HT-29 (cell line): ENCODE results near the gene ALDH3B2. TPM values are rescaled to one million over a fixed set of nuclear protein-coding genes. Genes with fewer than 3 reads are reported as not detected.
A peak's percentile ranks its signal among the peaks of the same experiment; 100 is the strongest.
"Not testable (repeated sequence)": the region's sequence is repeated elsewhere in the genome, so short reads cannot be mapped to it uniquely, and the experiment has no call there.

Source experiments
- DNase-seq: peaks from one replicate; pipeline ENCODE4 v3.0.0-alpha.2; 2015; ENCODE audit warnings: low spot score
- total RNA-seq: library from RNA; depleted of rRNA; stranded (reverse); fragments of >200 nt; shearing (Covaris generic); gene quantifications from 2 replicates; pipeline ENCODE4 v1.2.3, GENCODE V29; 2014

Gene ALDH3B2
- total RNA-seq, 1 experiment from 2014 or later = not detected

DNA sequence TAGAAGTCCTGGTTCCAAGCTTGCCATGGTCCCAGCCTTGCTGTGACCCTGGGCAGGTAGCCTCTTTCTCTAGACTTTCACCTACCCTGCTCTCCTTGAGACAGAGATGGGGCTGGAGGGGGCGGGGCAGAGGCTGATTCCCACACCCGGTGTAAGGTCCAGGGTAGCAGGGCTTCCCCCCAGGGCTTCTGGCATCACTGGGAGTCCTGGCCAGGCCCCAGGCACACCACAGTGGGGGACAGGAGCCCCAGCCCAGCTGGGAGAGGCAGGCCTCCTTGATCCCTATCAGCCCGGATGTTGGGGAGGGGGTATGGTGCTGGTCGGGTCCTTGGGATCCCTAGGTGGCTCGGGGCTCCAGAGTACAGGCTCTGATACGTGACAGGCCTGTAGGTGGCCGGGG lies 43.0 kb downstream of the ALDH3B2 start:
- DNase-seq = no peak

DNA sequence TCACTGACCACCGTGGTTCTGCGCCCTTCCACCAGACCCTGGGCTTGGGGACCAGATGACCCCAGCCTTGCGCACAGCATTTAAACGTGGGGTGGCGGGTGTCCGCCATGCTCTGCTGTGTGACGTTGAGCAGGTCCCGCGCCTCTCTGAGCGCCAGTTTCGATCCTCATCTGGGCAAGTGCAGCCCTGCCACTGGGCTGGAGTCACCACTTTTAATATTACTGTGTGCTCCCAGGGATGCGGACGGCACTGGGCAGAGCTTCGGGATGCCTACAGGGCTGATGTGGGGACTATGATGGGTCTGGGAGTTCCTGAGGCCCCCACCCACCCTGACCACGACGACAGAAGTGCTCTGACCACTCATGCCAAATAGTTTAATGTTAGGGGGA lies 43.5 kb downstream of the ALDH3B2 start:
- DNase-seq = no peak

DNA sequence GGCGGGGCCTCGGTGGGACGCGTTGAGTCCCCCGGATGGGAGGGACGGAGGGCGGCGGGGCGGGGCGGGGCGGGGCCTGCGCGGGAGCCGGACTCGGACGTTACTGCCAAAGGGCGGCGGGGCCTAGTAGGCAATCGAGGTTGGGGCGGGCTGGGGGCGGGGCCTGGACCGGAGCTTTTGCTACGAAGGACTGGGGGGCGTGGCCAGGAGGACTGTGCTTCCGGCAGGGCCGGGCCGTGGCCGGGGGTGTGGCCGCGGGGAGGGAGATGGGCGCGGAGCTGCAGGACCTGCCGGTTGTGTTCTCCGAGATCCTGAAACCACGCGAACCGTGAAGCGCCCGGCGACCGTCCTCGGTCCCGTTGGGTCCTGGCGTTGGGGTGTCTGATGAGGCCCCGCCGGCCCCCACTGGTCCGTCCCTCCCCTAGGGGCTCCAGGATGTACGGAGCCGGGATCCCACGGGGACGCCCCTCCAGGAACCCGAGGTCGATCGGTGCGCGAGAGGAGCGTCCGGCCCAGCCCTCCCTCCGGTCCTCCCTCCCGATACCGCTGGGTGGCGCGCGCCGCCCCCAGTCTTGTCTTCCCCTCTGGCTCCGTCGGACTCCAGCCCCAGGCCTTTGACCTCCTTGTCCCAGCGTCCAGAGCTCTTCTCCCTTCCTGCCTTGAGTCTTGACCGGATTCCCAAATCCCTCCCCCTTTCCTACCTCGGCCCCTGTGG lies 44.0 kb downstream of the ALDH3B2 start:
- DNase-seq = peak; percentile 99

DNA sequence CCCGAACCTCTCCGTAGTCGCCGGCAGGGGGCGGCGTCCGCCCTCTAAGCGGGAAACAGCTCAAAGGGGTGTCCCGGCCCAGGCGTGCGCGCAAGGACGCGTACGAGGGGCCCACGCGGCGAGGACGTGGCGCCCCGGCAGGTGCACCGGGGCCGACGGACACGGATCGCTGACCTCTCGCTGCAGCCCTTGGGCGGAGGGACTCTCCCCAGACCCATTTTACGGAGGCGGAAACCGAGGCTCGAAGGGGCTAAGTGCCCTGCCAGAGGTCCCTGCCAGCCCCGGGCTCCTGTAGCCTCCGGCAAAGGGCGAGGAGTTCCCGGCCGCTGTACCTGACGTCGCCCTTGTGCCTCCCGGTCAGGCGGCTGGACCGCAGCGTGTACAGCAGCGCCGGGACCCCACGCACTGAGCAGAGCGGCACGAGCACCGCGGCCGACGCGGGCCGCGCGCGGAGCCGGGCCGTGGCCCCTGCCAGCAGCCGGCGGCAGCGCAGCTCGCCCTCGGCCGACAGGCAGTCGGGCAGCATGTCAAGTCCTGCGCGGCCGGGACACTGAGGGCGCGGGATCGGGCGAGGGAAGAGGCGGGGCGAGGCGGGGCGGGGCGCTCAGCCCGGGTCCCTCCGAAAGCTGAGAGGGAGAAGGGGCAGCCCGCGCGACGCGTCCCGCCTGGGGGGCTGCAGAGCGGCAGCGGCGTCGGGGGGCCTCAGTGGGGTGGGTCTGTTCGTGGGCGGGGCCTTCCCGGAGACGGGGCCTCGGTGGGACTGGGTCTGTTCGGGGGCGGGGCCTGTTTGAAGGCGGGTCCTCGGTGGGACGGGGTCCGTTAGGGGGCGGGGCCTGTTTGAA lies 44.8 kb downstream of the ALDH3B2 start, which contains the start of gene NUDT8:
Gene NUDT8, minus strand, starts transcription at position 552 of the 842 bp plus-strand sequence. Its CDS starts 26 bp downstream, at position 526.
- DNase-seq = peak; percentile 91

DNA sequence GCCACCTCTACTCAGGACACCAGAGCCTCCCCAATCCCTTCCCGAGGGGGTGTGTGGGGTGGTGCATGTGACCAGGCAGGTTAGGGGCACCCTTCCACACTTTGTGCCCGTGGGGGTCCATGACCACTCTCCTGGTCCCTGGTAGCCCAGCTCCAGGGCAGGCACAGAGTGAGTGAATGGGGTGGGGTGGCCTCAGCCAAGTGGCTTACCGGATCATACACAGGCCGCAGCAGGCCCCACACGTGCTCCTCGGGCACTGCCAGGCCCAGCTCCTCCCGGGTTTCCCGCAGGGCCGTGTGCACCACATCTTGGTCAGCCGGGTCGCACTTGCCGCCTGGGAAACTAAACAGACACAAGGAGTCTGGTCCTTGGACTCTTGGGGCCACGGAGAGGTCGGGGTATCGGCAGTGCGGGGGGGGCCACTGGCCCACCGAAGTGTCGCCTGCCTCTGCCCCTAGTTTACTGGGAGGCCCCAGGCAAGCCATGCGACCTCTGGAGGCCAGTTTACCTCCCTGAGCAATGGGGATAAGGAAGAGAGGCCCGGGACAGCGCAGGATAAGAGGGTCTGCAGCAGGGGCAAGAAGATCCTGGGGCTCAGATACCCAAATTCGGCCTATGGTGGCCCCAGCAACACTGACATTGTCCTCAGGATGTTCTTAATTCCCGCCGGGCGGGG lies 45.6 kb downstream of the ALDH3B2 start:
- DNase-seq = no peak

DNA sequence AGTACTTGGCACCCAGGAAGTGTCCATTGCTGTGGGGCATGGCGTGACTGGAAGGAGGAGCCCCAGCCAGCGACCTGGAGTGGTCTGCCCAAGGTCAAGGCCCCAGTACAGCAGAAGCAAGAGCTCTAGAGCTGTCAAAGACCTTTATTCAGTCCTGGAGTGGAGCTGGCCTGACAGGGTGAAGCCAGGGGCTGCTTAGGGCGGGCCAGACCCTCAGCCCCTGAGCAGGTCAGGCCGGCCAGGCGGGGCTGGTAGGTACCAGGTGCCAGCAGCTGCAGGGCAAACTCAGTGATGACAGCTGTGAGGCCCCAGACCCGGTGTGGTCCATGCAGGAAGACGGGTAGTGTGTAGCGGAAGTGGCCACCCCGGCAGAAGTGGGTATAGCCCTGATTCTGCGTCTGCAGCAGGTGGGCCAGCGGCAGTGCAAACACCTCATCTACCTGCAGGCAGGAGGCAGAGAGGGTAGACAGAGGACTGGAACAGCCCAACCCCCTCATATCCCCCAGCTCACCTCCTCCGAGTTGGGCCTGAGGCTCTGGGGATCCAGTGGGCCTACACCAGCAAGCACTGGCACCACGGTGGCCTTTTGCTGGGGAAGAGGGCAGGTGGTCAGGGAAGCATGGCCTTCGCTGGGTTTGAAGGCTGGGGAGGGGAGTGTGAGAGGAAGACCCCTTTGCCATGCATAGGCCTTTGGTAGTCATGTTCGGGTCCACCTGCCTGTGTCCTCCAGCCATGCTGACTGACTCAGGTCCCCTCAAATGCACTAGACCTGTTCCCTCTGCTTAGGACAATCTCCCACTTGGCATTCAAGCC lies 46.4 kb downstream of the ALDH3B2 start:
- DNase-seq = no peak

DNA sequence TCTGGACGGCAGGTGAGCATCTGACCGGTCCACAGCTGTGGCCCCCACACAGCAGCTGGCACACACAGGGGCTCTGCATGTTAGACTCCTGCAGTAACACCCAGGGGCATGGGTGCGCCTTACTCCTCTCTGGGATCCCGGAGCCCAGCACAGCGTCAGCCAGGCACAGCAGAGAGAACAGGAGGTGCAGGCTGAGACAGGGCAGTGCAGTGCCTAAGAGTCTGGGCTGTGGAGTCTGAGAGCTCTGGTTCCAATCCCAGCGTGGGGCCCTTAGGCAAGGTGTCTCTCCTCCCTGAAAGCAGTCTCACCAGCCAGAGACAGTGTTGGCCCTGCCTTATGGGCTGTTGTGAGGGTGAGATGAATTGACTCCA lies 47.0 kb downstream of the ALDH3B2 start:
- no peak for DNase-seq

DNA sequence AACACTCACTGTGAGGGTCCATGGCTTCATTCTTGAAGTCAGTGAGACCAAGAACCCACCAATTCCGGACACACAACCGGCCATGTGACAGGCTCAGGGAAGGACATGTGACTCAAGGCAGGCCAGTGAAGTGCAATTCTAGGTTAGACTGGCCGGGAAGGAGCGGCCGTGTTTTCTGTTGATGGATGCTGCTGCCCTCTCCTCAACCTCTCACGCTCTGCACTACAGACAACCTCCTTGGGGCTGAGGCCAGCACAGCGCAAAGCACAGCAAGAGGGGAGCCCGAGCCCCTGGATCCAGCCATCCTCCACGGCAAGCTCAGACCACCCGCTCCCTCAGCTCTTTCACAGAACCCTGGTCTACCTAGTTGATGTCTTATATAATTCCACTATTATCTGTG lies 47.5 kb downstream of the ALDH3B2 start:
- DNase-seq = no peak

DNA sequence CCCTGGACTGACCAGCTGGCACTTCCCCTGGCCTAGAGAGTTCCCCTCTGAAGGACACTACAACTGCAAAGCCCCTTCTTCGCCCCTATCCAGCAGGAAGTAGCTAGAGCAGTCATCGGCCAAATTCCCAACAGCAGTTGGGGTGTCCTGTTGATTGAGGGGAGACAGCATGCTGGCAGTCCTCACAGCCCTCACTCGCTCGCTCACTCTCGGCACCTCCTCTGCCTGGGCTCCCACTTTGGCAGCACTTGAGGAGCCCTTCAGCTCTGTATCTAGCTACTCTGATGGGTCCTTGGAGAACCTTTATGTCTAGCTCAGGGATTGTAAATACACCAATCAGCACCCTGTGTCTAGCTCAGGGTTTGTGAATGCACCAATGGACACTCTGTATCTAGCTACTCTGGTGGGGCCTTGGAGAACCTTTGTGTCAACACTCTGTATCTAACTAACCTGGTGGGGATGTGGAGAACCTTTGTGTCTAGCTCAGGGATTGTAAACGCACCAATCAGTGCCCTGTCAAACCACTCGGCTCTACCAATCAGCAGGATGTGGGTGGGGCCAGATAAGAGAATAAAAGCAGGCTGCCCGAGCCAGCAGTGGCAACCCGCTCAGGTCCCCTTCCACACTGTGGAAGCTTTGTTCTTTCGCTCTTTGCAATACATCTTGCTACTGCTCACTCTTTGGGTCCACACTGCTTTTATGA lies 48.1 kb downstream of the ALDH3B2 start:
- DNase-seq = not testable (repeated sequence)

DNA sequence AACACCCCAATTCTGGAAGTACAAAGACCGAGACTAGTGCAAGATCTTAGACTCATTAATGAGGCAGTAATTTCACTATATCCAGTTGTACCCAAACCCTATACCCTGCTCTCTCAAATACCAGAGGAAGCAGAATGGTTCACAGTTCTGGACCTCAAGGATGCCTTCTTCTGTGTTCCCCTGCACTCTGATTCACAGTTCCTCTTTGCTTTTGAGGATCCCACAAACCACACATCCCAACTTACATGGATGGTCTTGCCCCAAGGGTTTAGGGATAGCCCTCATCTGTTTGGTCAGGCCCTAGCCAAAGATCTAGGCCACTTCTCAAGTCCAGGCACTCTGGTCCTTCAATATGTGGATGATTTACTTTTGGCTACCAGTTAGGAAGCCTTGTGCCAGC lies 50.6 kb downstream of the ALDH3B2 start:
- not testable (repeated sequence) for DNase-seq

DNA sequence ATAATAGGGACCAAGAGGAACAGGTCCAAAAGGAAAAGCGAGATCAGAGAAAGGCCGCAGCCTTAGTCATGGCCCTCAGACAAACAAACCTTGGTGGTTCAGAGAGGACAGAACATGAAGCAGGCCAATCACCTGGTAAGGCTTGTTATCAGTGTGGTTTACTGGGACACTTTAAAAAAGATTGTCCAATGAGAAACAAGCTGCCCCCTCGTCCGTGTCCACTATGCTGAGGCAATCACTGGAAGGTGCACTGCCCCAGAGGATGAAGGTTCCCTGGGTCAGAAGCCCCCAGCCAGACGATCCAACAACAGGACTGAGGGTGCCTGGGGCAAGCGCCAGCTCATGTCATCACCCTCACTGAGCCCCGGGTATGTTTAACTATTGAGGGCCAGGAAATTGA lies 51.5 kb downstream of the ALDH3B2 start:
- DNase-seq = not testable (repeated sequence)

DNA sequence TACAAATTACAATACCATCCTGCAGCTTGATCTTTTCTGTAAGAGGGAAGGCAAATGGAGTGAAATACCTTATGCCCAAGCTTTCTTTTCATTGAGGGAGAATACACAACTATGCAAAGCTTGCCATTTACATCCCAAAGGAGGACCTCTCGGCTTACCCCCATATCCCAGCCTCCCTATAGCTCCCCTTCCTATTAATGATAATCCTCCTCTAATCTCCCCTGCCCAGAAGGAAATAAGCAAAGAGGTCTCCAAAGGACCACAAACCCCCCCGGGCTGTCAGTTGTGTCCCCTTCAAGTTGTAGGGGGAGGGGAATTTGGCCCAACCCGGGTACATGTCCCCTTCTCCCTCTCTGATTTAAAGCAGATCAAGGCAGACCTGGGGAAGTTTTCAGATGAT lies 52.5 kb downstream of the ALDH3B2 start:
- not testable (repeated sequence) for DNase-seq

DNA sequence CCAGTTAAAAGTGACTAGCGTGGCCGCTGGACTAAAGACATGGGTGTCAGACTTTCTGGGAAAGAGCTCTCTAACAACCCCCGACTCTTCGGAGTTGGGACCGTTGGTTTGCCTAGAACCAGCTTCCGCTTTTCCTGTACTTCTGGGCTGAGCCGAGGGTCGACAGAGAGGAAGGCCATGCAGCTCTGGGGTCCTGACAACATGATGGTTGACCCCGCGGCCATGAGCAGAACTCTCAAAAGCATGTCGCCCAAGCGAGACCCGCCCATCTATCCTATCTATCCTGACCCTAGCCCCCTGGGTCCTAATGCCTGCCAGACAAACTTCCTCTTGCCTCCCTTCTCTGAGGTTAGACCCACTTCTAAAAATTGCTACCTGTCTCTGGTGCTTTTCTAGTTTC lies 53.8 kb downstream of the ALDH3B2 start:
- DNase-seq = not testable (repeated sequence)

DNA sequence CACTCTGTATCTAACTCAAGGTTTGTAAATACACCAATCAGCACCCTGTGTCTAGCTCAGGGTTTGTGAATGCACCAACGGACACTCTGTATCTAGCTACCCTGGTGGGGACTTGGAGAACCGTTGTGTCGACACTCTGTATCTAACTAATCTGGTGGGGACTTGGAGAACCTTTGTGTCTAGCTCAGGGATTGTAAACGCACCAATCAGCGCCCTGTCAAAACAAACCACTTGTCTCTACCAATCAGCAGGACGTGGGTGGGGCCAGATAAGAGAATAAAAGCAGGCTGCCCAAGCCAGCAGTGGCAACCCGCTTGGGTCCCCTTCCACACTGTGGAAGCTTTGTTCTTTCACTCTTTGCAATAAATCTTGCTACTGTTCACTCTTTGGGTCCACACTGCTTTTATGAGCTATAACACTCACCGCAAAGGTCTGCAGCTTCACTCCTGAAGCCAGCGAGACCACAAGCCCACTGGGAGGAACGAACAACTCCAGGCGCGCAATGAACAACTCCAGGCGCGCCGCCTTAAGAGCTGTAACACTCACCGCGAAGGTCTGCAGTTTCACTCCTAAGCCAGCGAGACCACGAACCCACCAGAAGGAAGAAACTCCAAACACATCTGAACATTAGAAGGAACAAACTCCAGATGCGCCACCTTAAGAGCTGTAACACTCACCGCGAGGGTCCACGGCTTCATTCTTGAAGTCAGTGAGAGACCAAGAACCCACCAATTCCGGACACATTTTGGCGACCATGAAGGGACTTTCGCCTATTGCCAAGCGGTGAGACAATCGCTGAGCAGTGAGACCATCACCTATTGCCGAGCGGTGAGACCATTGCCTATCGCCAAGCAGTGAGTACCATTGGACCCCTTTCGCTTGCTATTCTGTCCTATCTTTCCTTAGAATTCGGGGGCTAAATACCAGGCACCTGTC lies 54.5 kb downstream of the ALDH3B2 start:
- not testable (repeated sequence) for DNase-seq

DNA sequence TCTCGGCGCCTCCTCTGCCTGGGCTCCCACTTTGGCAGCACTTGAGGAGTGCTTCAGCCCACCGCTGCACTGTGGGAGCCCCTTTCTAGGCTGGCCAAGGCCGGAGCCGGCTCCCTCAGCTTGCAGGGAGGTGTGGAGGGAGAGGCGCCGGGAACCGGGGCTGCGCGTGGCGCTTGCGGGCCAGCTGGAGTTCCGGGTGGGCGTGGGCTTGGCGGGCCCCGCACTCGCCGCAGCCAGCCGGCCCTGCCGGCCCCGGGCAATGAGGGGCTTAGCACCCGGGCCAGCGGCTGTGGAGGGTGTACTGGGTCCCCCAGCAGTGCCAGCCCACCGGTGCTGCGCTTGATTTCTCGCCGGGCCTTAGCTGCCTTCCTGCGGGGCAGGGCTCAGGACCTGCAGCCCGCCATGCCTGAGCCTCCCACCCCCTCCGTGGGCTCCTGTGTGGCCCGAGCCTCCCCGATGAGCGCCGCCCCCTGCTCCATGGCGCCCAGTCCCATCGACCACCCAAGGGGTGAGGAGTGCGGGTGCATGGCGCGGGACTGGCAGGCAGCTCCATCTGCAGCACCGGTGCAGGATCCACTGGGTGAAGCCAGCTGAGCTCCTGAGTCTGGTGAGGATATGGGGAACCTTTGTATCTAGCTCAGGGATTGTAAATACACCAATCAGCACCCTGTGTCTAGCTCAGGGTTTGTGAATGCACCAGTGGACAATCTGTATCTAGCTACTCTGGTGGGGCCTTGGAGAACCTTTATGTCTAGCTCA lies 55.3 kb downstream of the ALDH3B2 start:
- not testable (repeated sequence) for DNase-seq

DNA sequence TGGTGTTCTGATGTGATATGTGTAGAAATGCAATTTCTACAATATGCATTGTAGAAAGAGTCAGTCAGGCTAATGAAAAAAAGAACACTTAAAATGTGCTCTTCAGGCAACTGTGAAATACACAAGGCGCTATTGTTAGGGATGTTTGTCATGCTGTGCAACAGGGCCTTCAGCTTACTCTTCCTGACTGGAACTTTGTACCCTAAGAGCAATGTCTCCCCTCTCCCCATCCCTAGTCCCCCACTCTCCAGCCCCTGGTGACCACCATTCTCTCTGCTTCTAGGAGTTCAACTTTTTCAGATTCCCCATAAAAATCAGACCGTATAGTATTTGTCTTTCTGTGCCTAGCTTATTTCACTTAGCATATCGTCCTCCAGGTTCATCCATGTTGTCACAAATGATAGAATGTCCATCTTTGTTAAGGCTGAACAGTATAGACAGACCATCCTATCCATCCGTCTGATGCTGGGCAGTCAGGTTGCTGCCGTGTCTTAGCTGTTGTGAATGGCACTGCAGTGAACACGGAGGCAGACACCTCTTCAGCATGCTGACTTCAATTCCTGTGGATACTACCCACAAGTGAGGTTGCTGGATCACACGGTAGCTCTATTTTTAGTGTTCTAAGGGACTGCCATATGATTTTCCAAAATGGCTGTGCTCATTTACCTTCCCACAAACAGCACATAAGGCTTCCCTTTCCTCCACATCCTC lies 57.0 kb downstream of the ALDH3B2 start:
- DNase-seq = no peak

DNA sequence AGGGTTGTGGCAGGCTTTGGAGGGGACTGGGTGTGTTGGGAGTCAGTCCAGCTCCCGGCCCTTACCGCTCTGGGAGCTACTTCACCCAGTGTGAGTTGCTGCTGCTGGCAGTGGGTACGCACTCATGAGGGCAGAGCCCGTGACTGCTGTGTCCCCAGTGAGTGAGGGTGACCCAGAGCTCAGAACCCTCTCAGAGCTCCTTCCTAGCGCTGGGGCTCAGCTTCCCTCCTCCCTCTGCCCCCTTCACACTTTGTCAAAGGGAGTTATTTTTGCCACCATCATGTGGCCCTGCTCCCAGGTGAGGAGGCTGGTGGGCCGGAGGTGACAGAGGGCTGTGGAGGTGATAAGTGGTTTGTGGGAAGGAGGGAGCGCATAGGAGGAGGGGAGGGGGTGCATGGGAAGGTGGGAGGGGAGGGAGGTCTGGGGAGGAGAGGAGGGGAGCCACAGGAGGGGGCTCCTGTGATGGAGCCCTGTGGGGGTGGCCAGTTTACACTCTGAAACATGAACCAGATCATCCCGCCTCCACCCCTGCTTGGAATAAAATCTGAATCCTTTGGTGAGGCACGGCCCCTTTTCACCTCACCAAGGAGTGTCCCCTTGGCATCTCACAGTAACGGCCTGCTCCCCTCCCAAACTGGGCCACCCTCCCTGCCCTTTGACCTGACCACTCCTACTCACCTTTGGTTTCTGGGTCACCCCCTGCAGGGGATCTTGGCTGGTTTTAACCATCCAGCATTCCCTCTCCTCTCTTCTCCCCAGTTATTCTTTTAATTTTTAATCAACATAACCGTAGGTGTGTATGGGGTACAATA lies 57.8 kb downstream of the ALDH3B2 start:
- no peak for DNase-seq
